ENCODE results near the gene UBE2G2.
A peak's percentile ranks its signal among the peaks of the same experiment; 100 is the strongest.

UBE2G2 gene

GRCh38 chr21:44765231-44766013, 36.2 kb downstream of the UBE2G2 start:
- DNase-seq (ENCODE audit: low read depth in 2 of 2): peak in 1 of 2 donors; percentile 11

GRCh38 chr21:44764319-44765230, 37.0 kb downstream of the UBE2G2 start:
- DNase-seq (ENCODE audit: low read depth in 2 of 2): no peak

GRCh38 chr21:44763451-44764318, 37.9 kb downstream of the UBE2G2 start:
- DNase-seq (ENCODE audit: low read depth in 2 of 2): no peak

GRCh38 chr21:44763050-44763378, 38.6 kb downstream of the UBE2G2 start:
- DNase-seq (ENCODE audit: low read depth in 2 of 2): no peak

GRCh38 chr21:44762221-44763049, 39.2 kb downstream of the UBE2G2 start:
- no peak for DNase-seq (ENCODE audit: low read depth in 2 of 2)

- no peak for DNase-seq (ENCODE audit: low read depth in 2 of 2)
These were observed 39.8 kb downstream of the UBE2G2 start for GRCh38 chr21:44761747-44762208.

- DNase-seq (ENCODE audit: low read depth in 2 of 2): no peak
These were observed 40.5 kb downstream of the UBE2G2 start for GRCh38 chr21:44761011-44761729.

- DNase-seq (ENCODE audit: low read depth in 2 of 2): no peak
These were observed 41.2 kb downstream of the UBE2G2 start for GRCh38 chr21:44760376-44760775.

GRCh38 chr21:44759628-44760285, 41.9 kb downstream of the UBE2G2 start:
- no peak for DNase-seq (ENCODE audit: low read depth in 2 of 2)

GRCh38 chr21:44758781-44759627, 42.6 kb downstream of the UBE2G2 start:
- no peak for DNase-seq (ENCODE audit: low read depth in 2 of 2)

- no peak for DNase-seq (ENCODE audit: low read depth in 2 of 2)
These were observed 43.5 kb downstream of the UBE2G2 start for GRCh38 chr21:44758141-44758561.

- no peak for DNase-seq (ENCODE audit: low read depth in 2 of 2)
These were observed 43.9 kb downstream of the UBE2G2 start for GRCh38 chr21:44757731-44758130.

- no peak for DNase-seq (ENCODE audit: low read depth in 2 of 2)
These were observed 45.0 kb downstream of the UBE2G2 start for GRCh38 chr21:44756423-44757185.

GRCh38 chr21:44755227-44755626, 46.4 kb downstream of the UBE2G2 start:
- DNase-seq (ENCODE audit: low read depth in 2 of 2): no peak

- no peak for DNase-seq (ENCODE audit: low read depth in 2 of 2)
These were observed 48.3 kb downstream of the UBE2G2 start for GRCh38 chr21:44753357-44753756.

- DNase-seq (ENCODE audit: low read depth in 2 of 2): no peak
These were observed 48.9 kb downstream of the UBE2G2 start for GRCh38 chr21:44752671-44753235.

GRCh38 chr21:44751799-44752636, 49.6 kb downstream of the UBE2G2 start:
- DNase-seq (ENCODE audit: low read depth in 2 of 2): no peak

Measured in stimulated activated CD4-positive, alpha-beta T cell treated with anti-CD3 and anti-CD28 coated beads, Interleukin-15, amount 100 ng/mL, for 48 hours (primary cell).